Smooth muscle cell (in vitro differentiated cells): ENCODE results near the gene E2F8. TPM values are rescaled to one million over a fixed set of nuclear protein-coding genes. Genes with fewer than 3 reads are reported as not detected.

Source experiments
- DNase-seq: peaks from one replicate; lab custom pipeline; 2025; ENCODE audit not compliant: unreplicated experiment; lab: John Stamatoyannopoulos, UW
- H2AFZ ChIP-seq: fragments of 200-600 bp; sonication (generic); 2 replicates; pipeline ENCODE4 v1.6.0; 2016; ENCODE audit warnings: antibody characterized with exemption, low read depth, mild to moderate bottlenecking
- H3F3A ChIP-seq: fragments of 200-600 bp; sonication (generic); 2 replicates; pipeline ENCODE4 v1.6.0; 2017; ENCODE audit warnings: antibody characterized with exemption, low read depth
- H3K27ac ChIP-seq: fragments of 200-600 bp; sonication (generic); 2 replicates; pipeline ENCODE4 v1.5.1; 2016; ENCODE audit warnings: low read depth, mild to moderate bottlenecking
- H3K27me3 ChIP-seq: fragments of 200-600 bp; sonication (generic); 2 replicates; pipeline ENCODE4 v1.6.1; 2016; ENCODE audit warnings: low read depth, mild to moderate bottlenecking
- H3K36me3 ChIP-seq: fragments of 200-600 bp; sonication (generic); 2 replicates; pipeline ENCODE4 v1.5.1; 2016; ENCODE audit warnings: low read depth
- H3K4me1 ChIP-seq: fragments of 200-600 bp; sonication (generic); 2 replicates; pipeline ENCODE4 v1.5.1; 2016; ENCODE audit warnings: low read depth
- H3K4me2 ChIP-seq: fragments of 200-600 bp; sonication (generic); 2 replicates; pipeline ENCODE4 v1.6.0; 2016; ENCODE audit warnings: mild to moderate bottlenecking
- H3K4me3 ChIP-seq: fragments of 200-600 bp; sonication (generic); 2 replicates; pipeline ENCODE4 v1.5.1; 2016; ENCODE audit warnings: mild to moderate bottlenecking
- H3K79me2 ChIP-seq: fragments of 200-600 bp; sonication (generic); 2 replicates; pipeline ENCODE4 v1.6.0; 2016; ENCODE audit warnings: low read depth, mild to moderate bottlenecking
- H3K9ac ChIP-seq: fragments of 200-600 bp; sonication (generic); 2 replicates; pipeline ENCODE4 v1.6.0; 2016; ENCODE audit warnings: low read depth
- H3K9me3 ChIP-seq: fragments of 200-600 bp; sonication (generic); replicated peaks from 2 replicates; pipeline ENCODE4 v1.5.1; 2016; ENCODE audit warnings: low read depth
- H4K20me1 ChIP-seq: fragments of 200-600 bp; sonication (generic); 2 replicates; pipeline ENCODE4 v1.6.0; 2016; ENCODE audit warnings: low read depth
- WGBS: methylation state at CpG from one replicate; pipeline ENCODE4 v1.1.7; 2016; ENCODE audit warnings: low lambda C conversion rate; 5-methylcytosine and 5-hydroxymethylcytosine counted together
- polyA plus RNA-seq: library from polyadenylated mRNA; unstranded; fragments of >200 nt; fragmentation: Nextera tagmentation; extraction: Ambion mirVana; gene quantifications from 2 replicates; pipeline ENCODE4 v1.2.1, GENCODE V29; 2016
- total RNA-seq: library from RNA; depleted of rRNA; stranded (reverse); fragments of >200 nt; gene quantifications from 2 replicates; pipeline ENCODE4 v1.2.3, GENCODE V29; 2014
- TF ChIP-seq, protein P1 (sequence below): fragments of 200-600 bp; sonication (generic); IDR thresholded peaks from 2 replicates; pipeline ENCODE4 v1.5.1; 2017; ENCODE audit warnings: borderline replicate concordance, mild to moderate bottlenecking, antibody characterized with exemption; ENCODE audit not compliant: insufficient read depth, poor library complexity, severe bottlenecking

Gene E2F8
- total and polyA plus RNA-seq, 2 experiments from 2014 or later = 1.5 to 1.6 TPM

DNA sequence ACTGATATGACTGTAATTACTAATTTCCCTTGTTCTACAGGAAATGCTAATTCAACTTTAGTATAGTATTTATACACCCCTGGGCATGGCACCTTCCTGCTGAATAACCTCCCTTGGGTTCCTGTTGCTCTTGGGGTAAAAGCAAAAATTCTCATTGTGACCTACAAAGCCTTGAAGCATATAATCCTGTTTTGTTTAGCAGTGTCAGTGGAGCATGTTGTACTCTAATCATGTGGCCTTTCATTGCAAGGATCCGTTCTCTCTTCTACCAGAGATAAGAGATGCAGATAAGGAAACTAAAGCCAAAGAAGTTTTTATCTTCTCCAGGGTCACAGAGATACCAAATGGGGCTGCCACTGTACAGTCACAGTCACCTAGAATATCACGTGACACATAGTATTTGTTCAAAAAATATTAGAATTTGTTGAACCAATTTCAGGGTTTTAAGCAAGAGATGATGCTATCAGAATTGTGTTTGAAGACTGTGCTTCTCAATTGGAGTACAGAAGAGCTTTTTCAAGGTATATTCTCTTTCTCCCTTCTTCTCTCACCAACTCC lies 64.0 kb downstream of the E2F8 start:
- H3K4me2 ChIP-seq = no peak overlapping the region
- H3K4me1 ChIP-seq = no peaks in the 10 kb centered on the region
- H3K4me3 ChIP-seq = no peak overlapping the region
- no peaks in the 10 kb centered on the region for H3K9me3 ChIP-seq
- H3F3A ChIP-seq = no peaks in the 10 kb centered on the region
- H2AFZ ChIP-seq = no peak overlapping the region
- no peak overlapping the region for H3K9ac ChIP-seq
- H3K79me2 ChIP-seq = no peaks in the 10 kb centered on the region
- H3K36me3 ChIP-seq = no peaks in the 10 kb centered on the region
- H3K27ac ChIP-seq = no peak overlapping the region
- no peaks in the 10 kb centered on the region for H4K20me1 ChIP-seq
- 69% methylated on average over 2 of the region's 2 CpGs for WGBS
- no peak for DNase-seq
- no peaks in the 10 kb centered on the region for H3K27me3 ChIP-seq
- TF ChIP-seq, protein P1, sequence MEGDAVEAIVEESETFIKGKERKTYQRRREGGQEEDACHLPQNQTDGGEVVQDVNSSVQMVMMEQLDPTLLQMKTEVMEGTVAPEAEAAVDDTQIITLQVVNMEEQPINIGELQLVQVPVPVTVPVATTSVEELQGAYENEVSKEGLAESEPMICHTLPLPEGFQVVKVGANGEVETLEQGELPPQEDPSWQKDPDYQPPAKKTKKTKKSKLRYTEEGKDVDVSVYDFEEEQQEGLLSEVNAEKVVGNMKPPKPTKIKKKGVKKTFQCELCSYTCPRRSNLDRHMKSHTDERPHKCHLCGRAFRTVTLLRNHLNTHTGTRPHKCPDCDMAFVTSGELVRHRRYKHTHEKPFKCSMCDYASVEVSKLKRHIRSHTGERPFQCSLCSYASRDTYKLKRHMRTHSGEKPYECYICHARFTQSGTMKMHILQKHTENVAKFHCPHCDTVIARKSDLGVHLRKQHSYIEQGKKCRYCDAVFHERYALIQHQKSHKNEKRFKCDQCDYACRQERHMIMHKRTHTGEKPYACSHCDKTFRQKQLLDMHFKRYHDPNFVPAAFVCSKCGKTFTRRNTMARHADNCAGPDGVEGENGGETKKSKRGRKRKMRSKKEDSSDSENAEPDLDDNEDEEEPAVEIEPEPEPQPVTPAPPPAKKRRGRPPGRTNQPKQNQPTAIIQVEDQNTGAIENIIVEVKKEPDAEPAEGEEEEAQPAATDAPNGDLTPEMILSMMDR = no peak

Other genes starting within 250 kb of the E2F8 start
- not detected in 2 replicates for gene MRGPRX2, start 180.2 kb downstream of the E2F8 start, total RNA-seq
- gene MRGPRX2, start 180.2 kb downstream of the E2F8 start, polyA plus RNA-seq = 0.19 TPM in 1 of 2 replicates, not detected in the other
- gene ZDHHC13, start 123.8 kb downstream of the E2F8 start, total RNA-seq = 16.5 and 17.3 TPM in 2 replicates
- 8.7 and 12.8 TPM in 2 replicates for gene ZDHHC13, start 123.8 kb downstream of the E2F8 start, polyA plus RNA-seq
- not detected in 2 replicates for gene CSRP3, start 39.0 kb downstream of the E2F8 start, total RNA-seq
- 0.37 TPM in 1 of 2 replicates, not detected in the other for gene CSRP3, start 39.0 kb downstream of the E2F8 start, polyA plus RNA-seq